ENCODE data around the gene DOK4.

Gene DOK4

DNA sequence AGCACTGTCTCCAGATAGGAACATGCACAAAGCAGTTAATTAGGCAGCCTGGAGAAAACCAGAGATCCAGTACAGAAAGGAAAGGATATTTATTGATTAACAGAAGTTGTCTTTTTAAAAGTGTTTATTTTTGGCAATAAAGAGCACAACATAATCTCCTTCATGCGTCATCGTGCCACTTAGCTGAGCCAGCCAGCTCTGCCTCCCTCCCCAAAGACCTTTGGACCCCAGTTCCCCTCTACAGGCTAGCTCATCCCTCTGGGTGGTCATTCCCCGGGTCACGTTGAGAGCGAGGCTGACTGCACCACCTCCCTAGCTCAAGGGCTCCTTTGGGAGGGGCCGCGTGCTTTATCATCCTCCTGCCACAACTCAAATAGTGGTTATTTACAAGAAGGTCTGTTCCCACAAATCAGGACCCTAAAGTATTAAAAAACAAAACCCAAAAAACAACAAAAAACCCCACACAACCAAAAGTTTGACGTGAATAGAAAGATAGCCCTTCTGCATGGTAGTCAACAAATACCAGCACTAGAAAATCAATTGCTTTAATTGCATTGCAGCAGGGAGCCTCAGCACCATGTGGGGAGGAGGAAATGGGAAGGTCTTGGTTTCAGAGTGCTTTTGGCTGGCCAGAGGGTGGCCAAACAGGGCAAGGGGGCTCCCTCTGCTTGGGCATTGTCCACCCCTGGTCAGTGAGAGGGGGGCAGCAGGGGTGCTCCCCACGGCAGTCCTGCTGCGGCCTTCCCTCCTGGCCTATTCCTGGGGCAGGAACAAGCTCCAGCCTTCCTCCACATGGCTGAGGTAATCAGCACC lies 14.2 kb downstream of the DOK4 start:
- Histone ChIP-seq H3K9ac (ENCODE audit: low read length in 5 of 5) (peak overlapping the region in 1 of 5 donors; percentile 22), H3K4me3 (ENCODE audit: low read depth in 1 of 5, low read length in 5 of 5) (no peak overlapping the region), H3K36me3 (ENCODE audit: control insufficient read depth in 5 of 5, insufficient read depth in 5 of 5, low read length in 5 of 5) (peaks cover 11 to 78% (median 69%) of the 10 kb centered on the region in 5 donors), H3K27me3 (ENCODE audit: control insufficient read depth in 5 of 5, insufficient read depth in 4 of 5, low read length in 5 of 5) (no peaks in the 10 kb centered on the region), H3K9me3 (ENCODE audit: control insufficient read depth in 5 of 5, low read length in 5 of 5) (no peaks in the 10 kb centered on the region), H3K4me1 (ENCODE audit: control insufficient read depth in 5 of 5, insufficient read depth in 5 of 5, low read length in 5 of 5) (peaks cover 2 to 43% (median 28%) of the 10 kb centered on the region in 5 donors), H3K27ac (ENCODE audit: low read depth, low read length) (no peak overlapping the region)

GRCh38 chr16:57471209-57471608 lies 15.1 kb downstream of the DOK4 start:
- no peak overlapping the region for H3K4me3 ChIP-seq (ENCODE audit: low read depth in 1 of 5, low read length in 5 of 5)
- H3K27me3 ChIP-seq (ENCODE audit: control insufficient read depth in 5 of 5, insufficient read depth in 4 of 5, low read length in 5 of 5) = no peaks in the 10 kb centered on the region
- H3K27ac ChIP-seq (ENCODE audit: low read depth, low read length) = no peak overlapping the region
- no peaks in the 10 kb centered on the region for H3K9me3 ChIP-seq (ENCODE audit: control insufficient read depth in 5 of 5, low read length in 5 of 5)
- peaks cover 2 to 35% (median 27%) of the 10 kb centered on the region in 5 donors for H3K4me1 ChIP-seq (ENCODE audit: control insufficient read depth in 5 of 5, insufficient read depth in 5 of 5, low read length in 5 of 5)
- H3K36me3 ChIP-seq (ENCODE audit: control insufficient read depth in 5 of 5, insufficient read depth in 5 of 5, low read length in 5 of 5) = peaks cover 11 to 84% (median 78%) of the 10 kb centered on the region in 5 donors
- H3K9ac ChIP-seq (ENCODE audit: low read length in 5 of 5) = peak overlapping the region in 1 of 5 donors; percentile 7

DNA sequence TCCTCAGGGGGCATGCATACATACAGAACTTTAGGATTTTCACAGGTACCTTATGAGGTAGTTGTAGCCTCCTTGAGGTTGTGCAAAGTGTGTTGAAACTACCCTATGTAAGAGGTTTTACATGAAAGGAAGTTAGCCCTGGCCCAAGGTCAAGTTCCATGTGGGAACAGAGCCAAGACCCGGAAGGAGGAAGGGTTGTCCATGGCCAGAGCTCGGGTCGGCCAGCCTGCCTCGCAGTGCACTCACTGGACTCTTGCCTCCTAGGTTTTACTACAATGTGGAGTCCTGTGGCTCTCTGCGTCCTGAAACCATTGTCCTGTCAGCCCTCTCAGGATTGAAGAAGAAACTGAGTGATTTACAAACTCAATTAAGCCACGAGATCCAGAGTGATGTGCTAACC lies 15.6 kb downstream of the DOK4 start:
- no peaks in the 10 kb centered on the region for H3K9me3 ChIP-seq (ENCODE audit: control insufficient read depth in 5 of 5, low read length in 5 of 5)
- H3K4me3 ChIP-seq (ENCODE audit: low read depth in 1 of 5, low read length in 5 of 5) = no peak overlapping the region
- no peak overlapping the region for H3K27ac ChIP-seq (ENCODE audit: low read depth, low read length)
- H3K9ac ChIP-seq (ENCODE audit: low read length in 5 of 5) = peak overlapping the region in 1 of 5 donors; percentile 7
- H3K4me1 ChIP-seq (ENCODE audit: control insufficient read depth in 5 of 5, insufficient read depth in 5 of 5, low read length in 5 of 5) = peaks cover 2 to 30% (median 23%) of the 10 kb centered on the region in 5 donors
- H3K27me3 ChIP-seq (ENCODE audit: control insufficient read depth in 5 of 5, insufficient read depth in 4 of 5, low read length in 5 of 5) = no peaks in the 10 kb centered on the region
- peaks cover 11 to 89% (median 82%) of the 10 kb centered on the region in 5 donors for H3K36me3 ChIP-seq (ENCODE audit: control insufficient read depth in 5 of 5, insufficient read depth in 5 of 5, low read length in 5 of 5)

DNA sequence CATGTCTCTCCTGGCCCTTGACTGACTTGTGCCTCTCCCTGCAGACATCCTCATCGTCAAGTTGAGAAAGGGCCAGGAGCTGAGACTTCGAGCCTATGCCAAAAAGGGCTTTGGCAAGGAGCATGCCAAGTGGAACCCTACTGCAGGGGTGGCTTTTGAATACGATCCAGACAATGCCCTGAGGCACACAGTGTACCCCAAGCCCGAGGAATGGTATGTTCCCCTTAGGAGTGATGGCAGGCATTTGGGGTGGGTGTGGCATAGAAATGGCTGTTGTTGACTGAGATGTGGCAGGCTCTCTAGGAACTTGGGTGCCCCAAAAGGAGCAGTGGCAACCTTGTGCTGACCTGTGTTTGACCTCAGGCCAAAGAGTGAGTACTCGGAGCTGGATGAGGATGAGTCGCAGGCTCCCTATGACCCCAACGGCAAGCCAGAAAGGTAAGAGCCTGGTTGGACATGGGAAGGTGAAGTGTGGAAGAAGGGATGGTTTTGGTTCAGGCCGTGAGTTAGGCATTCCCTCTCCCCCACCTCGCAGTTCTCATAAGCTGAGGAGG lies 16.3 kb downstream of the DOK4 start:
- peaks cover 14 to 90% (median 90%) of the 10 kb centered on the region in 5 donors for H3K36me3 ChIP-seq (ENCODE audit: control insufficient read depth in 5 of 5, insufficient read depth in 5 of 5, low read length in 5 of 5)
- H3K4me3 ChIP-seq (ENCODE audit: low read depth in 1 of 5, low read length in 5 of 5) = no peak overlapping the region
- H3K4me1 ChIP-seq (ENCODE audit: control insufficient read depth in 5 of 5, insufficient read depth in 5 of 5, low read length in 5 of 5) = peaks cover 2 to 31% (median 23%) of the 10 kb centered on the region in 5 donors
- no peak overlapping the region for H3K9ac ChIP-seq (ENCODE audit: low read length in 5 of 5)
- no peaks in the 10 kb centered on the region for H3K9me3 ChIP-seq (ENCODE audit: control insufficient read depth in 5 of 5, low read length in 5 of 5)
- no peaks in the 10 kb centered on the region for H3K27me3 ChIP-seq (ENCODE audit: control insufficient read depth in 5 of 5, insufficient read depth in 4 of 5, low read length in 5 of 5)
- H3K27ac ChIP-seq (ENCODE audit: low read depth, low read length) = no peak overlapping the region

GRCh38 chr16:57469046-57469445 lies 17.2 kb downstream of the DOK4 start:
- no peaks in the 10 kb centered on the region for H3K9me3 ChIP-seq (ENCODE audit: control insufficient read depth in 5 of 5, low read length in 5 of 5)
- H3K9ac ChIP-seq (ENCODE audit: low read length in 5 of 5) = no peak overlapping the region
- H3K4me3 ChIP-seq (ENCODE audit: low read depth in 1 of 5, low read length in 5 of 5) = no peak overlapping the region
- no peaks in the 10 kb centered on the region for H3K27me3 ChIP-seq (ENCODE audit: control insufficient read depth in 5 of 5, insufficient read depth in 4 of 5, low read length in 5 of 5)
- peaks cover 20 to 96% (median 89%) of the 10 kb centered on the region in 5 donors for H3K36me3 ChIP-seq (ENCODE audit: control insufficient read depth in 5 of 5, insufficient read depth in 5 of 5, low read length in 5 of 5)
- H3K27ac ChIP-seq (ENCODE audit: low read depth, low read length) = no peak overlapping the region
- peaks cover 4 to 38% (median 27%) of the 10 kb centered on the region in 5 donors for H3K4me1 ChIP-seq (ENCODE audit: control insufficient read depth in 5 of 5, insufficient read depth in 5 of 5, low read length in 5 of 5)

DNA sequence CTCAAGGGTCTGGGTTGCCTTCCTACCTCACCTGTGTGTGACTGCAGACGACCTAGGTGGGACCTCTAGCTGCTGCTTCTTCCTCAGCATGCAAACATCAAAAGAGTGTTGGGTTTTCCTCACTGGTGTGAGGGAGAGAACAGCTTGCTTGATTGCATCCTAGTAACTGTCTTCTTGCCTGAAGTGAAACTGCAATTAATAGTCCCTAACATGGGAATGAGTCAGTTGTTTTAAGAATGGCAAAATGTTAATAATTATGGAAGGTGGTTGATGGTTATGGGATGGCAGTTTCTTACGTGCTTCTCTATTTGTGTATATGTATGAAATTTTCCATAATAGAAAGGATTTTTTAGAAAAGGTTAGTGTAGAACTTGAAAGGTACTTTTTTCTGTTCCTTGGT lies 17.9 kb downstream of the DOK4 start:
- H3K9me3 ChIP-seq (ENCODE audit: control insufficient read depth in 5 of 5, low read length in 5 of 5) = no peaks in the 10 kb centered on the region
- H3K27me3 ChIP-seq (ENCODE audit: control insufficient read depth in 5 of 5, insufficient read depth in 4 of 5, low read length in 5 of 5) = no peaks in the 10 kb centered on the region
- no peak overlapping the region for H3K4me3 ChIP-seq (ENCODE audit: low read depth in 1 of 5, low read length in 5 of 5)
- H3K4me1 ChIP-seq (ENCODE audit: control insufficient read depth in 5 of 5, insufficient read depth in 5 of 5, low read length in 5 of 5) = peaks cover 4 to 45% (median 34%) of the 10 kb centered on the region in 5 donors
- H3K9ac ChIP-seq (ENCODE audit: low read length in 5 of 5) = no peak overlapping the region
- peaks cover 23 to 92% (median 84%) of the 10 kb centered on the region in 5 donors for H3K36me3 ChIP-seq (ENCODE audit: control insufficient read depth in 5 of 5, insufficient read depth in 5 of 5, low read length in 5 of 5)
- no peak overlapping the region for H3K27ac ChIP-seq (ENCODE audit: low read depth, low read length)

DNA sequence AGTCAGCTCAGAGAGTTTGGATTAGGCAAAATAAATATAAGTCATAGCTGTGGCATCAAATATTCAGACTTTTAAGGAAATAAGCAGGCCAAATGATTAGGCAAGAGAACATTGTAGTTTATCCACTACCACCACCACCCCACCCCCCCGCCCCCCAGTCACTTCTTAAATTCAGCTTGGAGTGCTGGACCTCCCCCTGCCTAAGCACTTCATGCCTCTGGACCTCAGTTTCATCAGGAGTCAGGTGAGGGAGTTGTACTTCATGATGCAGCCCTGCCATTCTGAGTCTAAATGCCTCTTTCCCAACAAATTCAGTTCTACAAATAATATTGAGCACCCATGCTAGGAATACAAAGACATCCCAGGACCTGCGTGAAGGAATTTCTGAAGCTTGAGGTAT lies 21.8 kb downstream of the DOK4 start:
- H3K4me3 ChIP-seq (ENCODE audit: low read depth in 1 of 5, low read length in 5 of 5) = no peak overlapping the region

DNA sequence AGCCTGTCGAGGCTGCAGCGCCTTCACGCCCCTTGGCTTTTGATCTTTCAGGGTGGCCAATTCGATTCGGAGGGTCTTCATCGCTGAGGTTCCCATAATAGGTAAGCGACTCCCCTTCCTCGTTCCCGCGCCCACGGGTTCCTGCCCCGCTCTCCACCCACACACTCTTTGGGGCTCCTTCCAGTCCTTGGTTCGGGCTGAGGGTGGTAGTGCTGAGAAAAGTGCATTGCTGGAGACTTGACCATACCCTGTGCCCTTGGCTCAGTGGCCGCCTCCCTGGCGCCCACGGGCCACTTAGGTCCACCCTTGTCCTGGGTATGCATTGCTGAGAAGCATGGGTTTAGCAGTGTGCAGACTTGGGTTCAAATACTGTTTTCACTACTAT lies 23.3 kb downstream of the DOK4 start:
- H3K4me3 ChIP-seq (ENCODE audit: low read depth in 1 of 5, low read length in 5 of 5) = peak overlapping the region; percentile 83 to 97 (median 92)
- peaks cover 8 to 26% (median 19%) of the 10 kb centered on the region in 5 donors for H3K4me1 ChIP-seq (ENCODE audit: control insufficient read depth in 5 of 5, insufficient read depth in 5 of 5, low read length in 5 of 5)
- no peaks in the 10 kb centered on the region for H3K27me3 ChIP-seq (ENCODE audit: control insufficient read depth in 5 of 5, insufficient read depth in 4 of 5, low read length in 5 of 5)
- peak overlapping the region; percentile 65 for H3K27ac ChIP-seq (ENCODE audit: low read depth, low read length)
- no peaks in the 10 kb centered on the region for H3K9me3 ChIP-seq (ENCODE audit: control insufficient read depth in 5 of 5, low read length in 5 of 5)
- H3K36me3 ChIP-seq (ENCODE audit: control insufficient read depth in 5 of 5, insufficient read depth in 5 of 5, low read length in 5 of 5) = peaks cover 28 to 73% (median 66%) of the 10 kb centered on the region in 5 donors
- H3K9ac ChIP-seq (ENCODE audit: low read length in 5 of 5) = peak overlapping the region; percentile 83 to 97 (median 85)

More for the DNA sequence above, 21.8 kb downstream of the DOK4 start:
- peaks cover 23 to 74% (median 66%) of the 10 kb centered on the region in 5 donors for H3K36me3 ChIP-seq (ENCODE audit: control insufficient read depth in 5 of 5, insufficient read depth in 5 of 5, low read length in 5 of 5)
- peak overlapping the region in 1 of 5 donors; percentile 44 for H3K9ac ChIP-seq (ENCODE audit: low read length in 5 of 5)
- no peaks in the 10 kb centered on the region for H3K9me3 ChIP-seq (ENCODE audit: control insufficient read depth in 5 of 5, low read length in 5 of 5)
- peaks cover 8 to 26% (median 19%) of the 10 kb centered on the region in 5 donors for H3K4me1 ChIP-seq (ENCODE audit: control insufficient read depth in 5 of 5, insufficient read depth in 5 of 5, low read length in 5 of 5)
- H3K27ac ChIP-seq (ENCODE audit: low read depth, low read length) = no peak overlapping the region
- H3K27me3 ChIP-seq (ENCODE audit: control insufficient read depth in 5 of 5, insufficient read depth in 4 of 5, low read length in 5 of 5) = no peaks in the 10 kb centered on the region

DNA sequence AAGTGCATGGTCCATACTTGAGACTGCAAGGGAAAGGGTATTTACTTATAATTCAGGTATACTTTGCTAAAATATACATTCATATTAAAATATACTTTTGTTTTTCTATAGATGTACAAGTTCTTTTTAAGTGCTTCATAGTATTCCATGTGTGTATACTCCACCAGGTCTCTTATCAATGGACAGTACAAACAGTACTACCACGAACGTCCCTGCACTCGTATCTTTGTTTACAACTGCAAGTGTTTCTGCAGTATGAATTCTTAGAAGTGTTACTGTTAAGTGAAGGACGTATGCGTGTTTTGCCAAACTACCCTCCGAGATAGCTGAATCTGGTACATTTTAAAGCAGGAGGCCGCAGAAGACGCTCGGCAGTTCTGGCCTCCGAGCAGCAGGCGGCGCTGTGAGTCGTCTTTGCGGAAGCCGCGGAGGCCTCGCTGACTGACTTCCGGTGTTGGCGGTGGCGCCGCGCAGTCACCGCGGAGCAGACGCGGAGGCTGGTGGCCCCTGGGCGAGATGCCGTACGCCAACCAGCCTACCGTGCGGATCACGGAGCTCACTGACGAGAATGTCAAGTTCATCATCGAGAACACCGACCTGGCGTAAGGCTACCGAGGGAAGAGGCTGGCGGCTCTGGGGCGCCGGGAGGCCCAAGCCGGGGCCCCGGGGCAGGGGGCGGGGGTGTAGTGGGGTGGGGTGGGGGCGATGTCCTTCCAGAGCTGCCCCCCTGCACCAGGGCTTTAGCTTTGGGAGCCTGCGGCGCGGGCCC lies 23.9 kb downstream of the DOK4 start, which contains the start of gene POLR2C:
TSS of gene POLR2C (plus strand) at position 471 of the 769 bp plus-strand sequence. CDS start at position 517, 46 bp downstream.
- peak within 1 kb of the TSS; percentile 65 for H3K27ac ChIP-seq (ENCODE audit: low read depth, low read length)
- H3K36me3 ChIP-seq (ENCODE audit: control insufficient read depth in 5 of 5, insufficient read depth in 5 of 5, low read length in 5 of 5) = peaks cover 29 to 73% (median 66%) of the 10 kb centered on the region in 5 donors
- H3K27me3 ChIP-seq (ENCODE audit: control insufficient read depth in 5 of 5, insufficient read depth in 4 of 5, low read length in 5 of 5) = no peaks in the 10 kb centered on the region
- H3K9ac ChIP-seq (ENCODE audit: low read length in 5 of 5) = peak within 1 kb of the TSS; percentile 83 to 97 (median 85)
- H3K9me3 ChIP-seq (ENCODE audit: control insufficient read depth in 5 of 5, low read length in 5 of 5) = no peaks in the 10 kb centered on the region
- H3K4me1 ChIP-seq (ENCODE audit: control insufficient read depth in 5 of 5, insufficient read depth in 5 of 5, low read length in 5 of 5) = peaks cover 8 to 26% (median 19%) of the 10 kb centered on the region in 5 donors
- peak within 1 kb of the TSS; percentile 83 to 97 (median 92) for H3K4me3 ChIP-seq (ENCODE audit: low read depth in 1 of 5, low read length in 5 of 5)

Measured in subcutaneous abdominal adipose tissue (tissue), 5 donors.